ENCODE measurements around the gene EDRF1. TPM values are rescaled to one million over a fixed set of nuclear protein-coding genes. Genes with fewer than 3 reads are reported as not detected.

The EDRF1 gene
- total RNA-seq, 4 donors from 2014 or later: 10.9 to 56.4 (median 18.6) TPM

DNA sequence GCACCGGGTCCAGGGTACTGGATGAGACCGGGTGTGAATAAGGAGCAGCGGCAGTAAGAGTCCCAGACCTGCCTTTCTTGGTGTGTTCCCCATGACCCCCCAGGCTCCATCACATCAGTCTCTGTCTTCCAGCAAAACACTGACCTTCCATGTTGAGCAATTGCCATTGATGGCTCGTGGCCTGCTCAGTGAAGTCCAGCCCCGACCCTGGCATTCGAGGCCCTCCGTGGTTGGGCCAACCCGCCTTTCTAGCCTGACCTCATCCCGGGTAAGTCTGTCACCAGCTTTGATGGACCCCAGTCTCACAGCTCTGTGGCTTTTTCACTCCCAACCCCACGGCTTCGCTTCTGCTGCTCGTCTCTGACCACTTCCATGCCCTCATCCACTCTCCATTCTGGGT, 49.7 kb downstream of the EDRF1 start:
- Histone ChIP-seq H3K27me3 (peaks cover 3% of the 10 kb centered on the region), H3K9me3 (no peaks in the 10 kb centered on the region), H3K4me3 (no peak overlapping the region), H3K36me3 (peaks cover 15% of the 10 kb centered on the region), H3K4me1 (no peaks in the 10 kb centered on the region), H3K27ac (no peak overlapping the region)
- WGBS: 95% methylated on average over 12 of the region's 12 CpGs
- TF ChIP-seq EP300 (IDR thresholded peaks at IDR 0.05): no peak
- TF ChIP-seq POLR2AphosphoS5 (IDR thresholded peaks at IDR 0.05): no peak
- no peak for TF ChIP-seq POLR2A (IDR thresholded peaks at IDR 0.05)
- TF ChIP-seq, protein P1, sequence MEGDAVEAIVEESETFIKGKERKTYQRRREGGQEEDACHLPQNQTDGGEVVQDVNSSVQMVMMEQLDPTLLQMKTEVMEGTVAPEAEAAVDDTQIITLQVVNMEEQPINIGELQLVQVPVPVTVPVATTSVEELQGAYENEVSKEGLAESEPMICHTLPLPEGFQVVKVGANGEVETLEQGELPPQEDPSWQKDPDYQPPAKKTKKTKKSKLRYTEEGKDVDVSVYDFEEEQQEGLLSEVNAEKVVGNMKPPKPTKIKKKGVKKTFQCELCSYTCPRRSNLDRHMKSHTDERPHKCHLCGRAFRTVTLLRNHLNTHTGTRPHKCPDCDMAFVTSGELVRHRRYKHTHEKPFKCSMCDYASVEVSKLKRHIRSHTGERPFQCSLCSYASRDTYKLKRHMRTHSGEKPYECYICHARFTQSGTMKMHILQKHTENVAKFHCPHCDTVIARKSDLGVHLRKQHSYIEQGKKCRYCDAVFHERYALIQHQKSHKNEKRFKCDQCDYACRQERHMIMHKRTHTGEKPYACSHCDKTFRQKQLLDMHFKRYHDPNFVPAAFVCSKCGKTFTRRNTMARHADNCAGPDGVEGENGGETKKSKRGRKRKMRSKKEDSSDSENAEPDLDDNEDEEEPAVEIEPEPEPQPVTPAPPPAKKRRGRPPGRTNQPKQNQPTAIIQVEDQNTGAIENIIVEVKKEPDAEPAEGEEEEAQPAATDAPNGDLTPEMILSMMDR (IDR thresholded peaks at IDR 0.05): no peak
- no peak for DNase-seq (ENCODE audit: low spot score in 2 of 2)

DNA sequence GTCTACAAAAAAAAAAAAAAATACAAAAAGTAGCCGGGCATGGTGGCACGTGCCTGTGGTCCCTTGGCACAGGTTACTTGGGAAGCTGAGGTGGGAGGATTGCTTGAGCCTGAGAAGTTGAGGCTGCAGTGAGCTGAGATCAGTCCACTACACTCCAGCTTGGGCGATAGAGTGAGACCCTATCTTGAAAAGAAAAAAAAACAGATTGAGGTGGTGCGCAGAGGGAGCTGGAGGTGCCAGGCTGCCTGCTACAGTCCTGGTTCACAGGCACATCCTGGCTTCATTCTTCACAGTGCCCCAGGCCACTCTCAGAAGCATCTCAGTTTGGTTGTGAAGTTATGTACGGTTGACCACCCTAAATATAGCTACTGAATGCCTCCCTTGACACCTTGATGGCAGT, 51.3 kb downstream of the EDRF1 start:
- peaks cover under 1% of the 10 kb centered on the region for H3K36me3 ChIP-seq
- no peak for DNase-seq (ENCODE audit: low spot score in 2 of 2)
- no peak overlapping the region for H3K27ac ChIP-seq
- no peaks in the 10 kb centered on the region for H3K9me3 ChIP-seq
- 85% methylated on average over 5 of the region's 5 CpGs for WGBS
- TF ChIP-seq EP300 (IDR thresholded peaks at IDR 0.05): no peak
- no peak for TF ChIP-seq POLR2AphosphoS5 (IDR thresholded peaks at IDR 0.05)
- no peak for TF ChIP-seq POLR2A (IDR thresholded peaks at IDR 0.05)
- TF ChIP-seq, protein P1 (IDR thresholded peaks at IDR 0.05): no peak
- peaks cover 3% of the 10 kb centered on the region for H3K27me3 ChIP-seq
- no peak overlapping the region for H3K4me3 ChIP-seq
- no peaks in the 10 kb centered on the region for H3K4me1 ChIP-seq

DNA sequence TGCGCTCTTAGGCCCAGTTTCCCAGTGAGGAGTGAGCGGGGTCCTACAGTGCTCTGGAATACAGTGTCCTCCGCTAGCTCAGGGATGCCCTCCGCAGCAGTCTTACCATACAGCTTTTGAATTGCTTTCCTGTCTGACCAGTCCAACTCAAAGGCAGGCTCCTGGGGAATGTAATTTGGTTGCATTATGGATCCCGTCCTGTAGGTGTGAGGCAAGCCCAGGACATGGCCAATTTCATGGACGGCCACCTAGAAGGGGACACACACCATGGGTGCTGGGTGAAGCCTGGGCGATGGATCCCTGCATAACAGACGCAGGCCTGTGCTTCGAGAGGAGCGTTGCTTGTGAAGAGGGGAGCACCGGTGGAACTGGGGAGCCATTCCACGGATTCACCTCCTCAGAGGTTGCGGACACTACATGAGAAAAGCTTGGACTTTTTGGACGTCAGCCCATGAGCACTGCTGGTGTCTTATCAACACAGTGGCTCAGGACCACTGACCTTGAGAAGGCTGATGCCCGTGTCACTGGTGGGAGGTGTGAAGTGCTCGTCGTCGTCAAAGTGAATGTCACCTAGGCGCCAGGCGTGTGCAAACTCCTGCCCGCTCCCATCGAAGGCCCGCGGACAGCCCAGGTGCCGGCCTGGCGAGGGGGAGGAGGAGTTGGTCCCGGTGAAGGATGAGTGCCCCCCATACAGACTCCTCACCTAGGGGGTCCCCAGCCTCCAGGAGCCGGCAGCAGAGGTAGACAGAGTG, 52.8 kb downstream of the EDRF1 start:
- no peaks in the 10 kb centered on the region for H3K9me3 ChIP-seq
- no peaks in the 10 kb centered on the region for H3K36me3 ChIP-seq
- peaks cover 3% of the 10 kb centered on the region for H3K27me3 ChIP-seq
- no peak for DNase-seq (ENCODE audit: low spot score in 2 of 2)
- H3K27ac ChIP-seq: no peak overlapping the region
- H3K4me1 ChIP-seq: no peaks in the 10 kb centered on the region
- H3K4me3 ChIP-seq: no peak overlapping the region
- WGBS: 96% methylated on average over 28 of the region's 28 CpGs
- TF ChIP-seq EP300 (IDR thresholded peaks at IDR 0.05) (no peak), POLR2A (IDR thresholded peaks at IDR 0.05) (no peak), POLR2AphosphoS5 (IDR thresholded peaks at IDR 0.05) (no peak)
- TF ChIP-seq, protein P1 (IDR thresholded peaks at IDR 0.05): no peak

DNA sequence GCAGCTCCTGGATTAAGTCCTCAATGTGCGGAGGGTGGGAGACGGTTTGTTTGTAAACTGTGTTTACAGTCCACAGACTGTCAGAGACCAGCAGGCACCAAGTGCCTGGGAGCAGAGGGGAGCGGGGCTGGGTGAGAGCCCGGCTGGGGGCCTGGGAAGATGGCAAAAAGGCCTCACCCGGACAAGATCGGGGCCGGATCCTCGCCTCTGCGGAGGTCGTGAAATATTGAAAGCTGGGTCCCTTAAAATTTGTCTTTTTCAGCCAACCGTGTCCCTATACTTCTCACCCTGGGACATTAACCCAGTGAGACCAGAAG, 53.3 kb downstream of the EDRF1 start:
- 92% methylated on average over 11 of the region's 11 CpGs for WGBS
- no peaks in the 10 kb centered on the region for H3K4me1 ChIP-seq
- no peak overlapping the region for H3K4me3 ChIP-seq
- no peaks in the 10 kb centered on the region for H3K9me3 ChIP-seq
- H3K27ac ChIP-seq: no peak overlapping the region
- DNase-seq (ENCODE audit: low spot score in 2 of 2): no peak
- TF ChIP-seq POLR2AphosphoS5 (IDR thresholded peaks at IDR 0.05) (no peak), POLR2A (IDR thresholded peaks at IDR 0.05) (no peak), EP300 (IDR thresholded peaks at IDR 0.05) (no peak)
- TF ChIP-seq, protein P1 (IDR thresholded peaks at IDR 0.05): no peak
- H3K36me3 ChIP-seq: no peaks in the 10 kb centered on the region
- peaks cover 3% of the 10 kb centered on the region for H3K27me3 ChIP-seq

DNA sequence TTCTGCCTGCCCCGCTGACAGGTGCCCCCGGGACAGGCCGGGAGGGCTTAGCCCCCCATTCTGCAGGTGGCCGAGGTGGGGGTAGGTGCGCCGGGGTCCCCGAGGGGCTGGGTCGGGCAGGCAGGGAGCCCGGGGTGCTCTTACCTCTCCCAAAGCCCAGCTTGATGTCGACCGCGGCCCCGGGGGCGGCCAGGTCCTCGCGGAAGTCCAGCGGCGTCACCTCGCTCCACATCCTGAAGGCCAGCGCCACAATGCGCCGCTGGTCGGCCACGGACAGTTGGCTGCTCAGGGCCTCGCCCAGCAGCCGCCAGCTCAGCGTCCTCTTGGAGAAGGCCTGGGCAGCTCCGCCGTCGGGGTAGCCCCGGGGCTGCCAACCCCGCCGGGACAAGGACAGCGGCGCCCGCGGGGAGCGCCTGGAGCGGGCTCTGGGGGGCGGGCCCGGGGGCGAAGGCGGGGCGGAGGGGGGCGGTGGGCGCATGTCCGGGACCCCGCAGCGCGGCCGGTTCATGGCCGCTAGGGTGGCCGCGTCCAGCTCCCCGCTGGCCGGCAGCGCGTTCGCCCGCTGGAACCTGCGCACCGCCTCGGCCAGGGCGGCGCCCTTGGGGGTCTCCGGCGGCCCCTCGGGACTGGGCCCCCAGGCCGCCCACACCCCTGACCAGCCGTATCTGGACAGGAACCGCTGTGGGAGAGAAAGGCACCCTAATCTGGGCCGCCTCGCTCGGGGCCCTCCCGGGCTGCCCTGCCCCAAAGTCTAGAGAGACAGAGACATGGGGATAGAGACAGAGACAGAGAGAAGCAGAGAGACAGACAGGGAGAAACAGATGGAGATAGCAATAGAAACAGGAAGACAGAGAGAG, 54.4 kb downstream of the EDRF1 start:
- no peak overlapping the region for H3K27ac ChIP-seq
- H3K36me3 ChIP-seq: no peaks in the 10 kb centered on the region
- no peak overlapping the region for H3K4me3 ChIP-seq
- TF ChIP-seq POLR2AphosphoS5 (IDR thresholded peaks at IDR 0.05) (no peak), POLR2A (IDR thresholded peaks at IDR 0.05) (no peak), EP300 (IDR thresholded peaks at IDR 0.05) (no peak)
- TF ChIP-seq, protein P1 (IDR thresholded peaks at IDR 0.05): no peak
- no peaks in the 10 kb centered on the region for H3K9me3 ChIP-seq
- H3K27me3 ChIP-seq: peaks cover 3% of the 10 kb centered on the region
- no peak for DNase-seq (ENCODE audit: low spot score in 2 of 2)
- 74% methylated on average over 13 of the region's 75 CpGs for WGBS
- H3K4me1 ChIP-seq: no peaks in the 10 kb centered on the region

Measured in suprapubic skin (tissue), 4 donors.